SK-N-SH (cell line): Measurements from ENCODE around the gene ESRRG.

Source experiments
- POLR2AphosphoS5 ChIP-seq: IDR thresholded peaks from 2 replicates; pipeline ENCODE4 v1.6.1; 2012; ENCODE audit warnings: low read depth, low read length
- REST ChIP-seq: IDR thresholded peaks from 2 replicates; pipeline ENCODE4 v1.6.1; 2012; ENCODE audit warnings: mild to moderate bottlenecking, low read depth, low read length, moderate library complexity
- RXRA ChIP-seq: IDR thresholded peaks from 2 replicates; pipeline ENCODE4 v1.4.0; 2012; ENCODE audit warnings: low read depth, mild to moderate bottlenecking, borderline replicate concordance
- TAF1 ChIP-seq: IDR thresholded peaks from 2 replicates; pipeline ENCODE4 v1.6.1; 2012; ENCODE audit warnings: low read depth, mild to moderate bottlenecking, low read length, moderate library complexity, borderline replicate concordance
- TF ChIP-seq, protein P1 (sequence below): fragments of 200-600 bp; sonication (generic); IDR thresholded peaks from 2 replicates; pipeline ENCODE4 v1.6.1; 2017; ENCODE audit warnings: antibody characterized with exemption, mild to moderate bottlenecking, moderate library complexity

- no peak for TF ChIP-seq REST
- TF ChIP-seq POLR2AphosphoS5: no peak
- TF ChIP-seq, protein P1, sequence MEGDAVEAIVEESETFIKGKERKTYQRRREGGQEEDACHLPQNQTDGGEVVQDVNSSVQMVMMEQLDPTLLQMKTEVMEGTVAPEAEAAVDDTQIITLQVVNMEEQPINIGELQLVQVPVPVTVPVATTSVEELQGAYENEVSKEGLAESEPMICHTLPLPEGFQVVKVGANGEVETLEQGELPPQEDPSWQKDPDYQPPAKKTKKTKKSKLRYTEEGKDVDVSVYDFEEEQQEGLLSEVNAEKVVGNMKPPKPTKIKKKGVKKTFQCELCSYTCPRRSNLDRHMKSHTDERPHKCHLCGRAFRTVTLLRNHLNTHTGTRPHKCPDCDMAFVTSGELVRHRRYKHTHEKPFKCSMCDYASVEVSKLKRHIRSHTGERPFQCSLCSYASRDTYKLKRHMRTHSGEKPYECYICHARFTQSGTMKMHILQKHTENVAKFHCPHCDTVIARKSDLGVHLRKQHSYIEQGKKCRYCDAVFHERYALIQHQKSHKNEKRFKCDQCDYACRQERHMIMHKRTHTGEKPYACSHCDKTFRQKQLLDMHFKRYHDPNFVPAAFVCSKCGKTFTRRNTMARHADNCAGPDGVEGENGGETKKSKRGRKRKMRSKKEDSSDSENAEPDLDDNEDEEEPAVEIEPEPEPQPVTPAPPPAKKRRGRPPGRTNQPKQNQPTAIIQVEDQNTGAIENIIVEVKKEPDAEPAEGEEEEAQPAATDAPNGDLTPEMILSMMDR: no peak
- TF ChIP-seq TAF1: no peak
- TF ChIP-seq RXRA: no peak
Measured at GRCh38 chr1:216640100-216640499, 83.1 kb downstream of the ESRRG start.
